Astrocyte (in vitro differentiated cells and primary cell): ENCODE measurements around the gene RPP38.

ENCODE experiments used
- CTCF ChIP-seq: IDR thresholded peaks from 2 replicates; pipeline ENCODE4 v1.5.1; 2011; ENCODE audit warnings: low read depth, mild to moderate bottlenecking, inconsistent platforms, low read length, moderate library complexity; ENCODE audit not compliant: insufficient read depth
- EZH2 ChIP-seq: IDR thresholded peaks from 2 replicates; pipeline ENCODE4 v1.6.1; 2012; ENCODE audit warnings: mild to moderate bottlenecking, low read length, inconsistent platforms; ENCODE audit not compliant: insufficient read depth

GRCh38 chr10:15124190-15124589 lies 27.0 kb downstream of the RPP38 start:
- no peak for TF ChIP-seq CTCF
- no peak for TF ChIP-seq EZH2
